Activated CD4-positive, alpha-beta T cell treated with anti-CD3 and anti-CD28 coated beads, Interleukin-2, Interleukin-4, amounts not matched to agents 100 ng/mL and 50 ng/mL, durations not matched to agents 16 hours and 8 hours (primary cell): ENCODE measurements around the gene VAPB.

ENCODE experiments used
- DNase-seq: peaks from one replicate; pipeline ENCODE4 v3.0.0-alpha.2; 2020; ENCODE audit warnings: low spot score

The VAPB gene

GRCh38 chr20:58483051-58483450, 94.0 kb downstream of the VAPB start:
- DNase-seq, result no peak

- DNase-seq, result no peak
Measured at GRCh38 chr20:58483470-58483869, 94.4 kb downstream of the VAPB start.

- DNase-seq, result no peak
Measured at GRCh38 chr20:58485393-58485792, 96.4 kb downstream of the VAPB start.

DNA sequence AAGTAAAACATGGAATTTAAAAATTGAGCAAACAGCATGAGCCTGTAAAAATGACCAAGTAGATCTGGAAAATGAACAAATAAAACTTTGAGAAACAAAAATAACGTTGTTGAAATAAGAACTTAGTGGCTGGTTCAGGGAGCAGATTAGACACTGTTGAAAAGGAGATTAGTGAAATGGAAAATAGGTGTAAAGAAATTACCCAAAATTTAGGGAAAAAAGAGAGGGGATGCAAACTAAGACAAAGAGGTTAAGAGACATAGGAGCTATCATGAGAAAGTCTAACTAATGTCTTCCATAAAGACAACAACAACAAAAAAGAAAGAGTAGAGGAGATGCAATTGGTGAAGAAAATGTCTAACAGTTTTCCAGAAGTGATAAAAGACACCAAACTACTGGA, 97.2 kb downstream of the VAPB start:
- DNase-seq, result no peak

GRCh38 chr20:58492074-58492718, 103.2 kb downstream of the VAPB start:
- no peak for DNase-seq

DNA sequence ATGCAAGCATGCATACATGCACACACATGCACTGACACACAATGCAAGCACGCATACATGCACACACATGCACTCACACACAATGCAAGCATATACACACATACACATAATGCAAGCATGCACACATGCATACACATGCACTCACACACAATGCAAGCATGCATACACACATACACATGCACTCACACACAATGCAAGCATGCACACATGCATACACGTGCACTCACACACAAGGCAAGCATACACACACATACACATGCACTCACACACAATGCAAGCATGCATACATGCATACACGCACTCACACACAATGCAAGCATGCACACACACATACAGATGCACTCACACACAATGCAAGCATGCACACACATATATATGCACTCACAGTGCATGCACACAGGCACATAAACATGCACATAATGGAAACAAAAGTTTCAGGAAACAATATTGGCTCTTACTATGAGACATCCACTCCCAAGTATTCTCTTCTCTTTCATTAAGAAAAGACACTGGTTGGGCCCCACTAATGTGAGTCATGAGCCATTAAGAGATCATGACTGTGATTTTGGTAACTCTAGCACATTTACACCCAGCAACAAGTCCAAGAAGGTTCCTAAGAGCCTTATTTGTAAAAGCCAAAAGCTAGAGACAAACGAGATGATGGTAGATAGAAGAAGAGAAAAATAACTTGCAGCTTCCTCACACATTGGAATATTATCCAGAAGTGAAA, 103.9 kb downstream of the VAPB start:
- DNase-seq, result no peak

GRCh38 chr20:58494923-58495622, 106.0 kb downstream of the VAPB start:
- no peak for DNase-seq

GRCh38 chr20:58495623-58496428, 106.8 kb downstream of the VAPB start:
- no peak for DNase-seq

DNA sequence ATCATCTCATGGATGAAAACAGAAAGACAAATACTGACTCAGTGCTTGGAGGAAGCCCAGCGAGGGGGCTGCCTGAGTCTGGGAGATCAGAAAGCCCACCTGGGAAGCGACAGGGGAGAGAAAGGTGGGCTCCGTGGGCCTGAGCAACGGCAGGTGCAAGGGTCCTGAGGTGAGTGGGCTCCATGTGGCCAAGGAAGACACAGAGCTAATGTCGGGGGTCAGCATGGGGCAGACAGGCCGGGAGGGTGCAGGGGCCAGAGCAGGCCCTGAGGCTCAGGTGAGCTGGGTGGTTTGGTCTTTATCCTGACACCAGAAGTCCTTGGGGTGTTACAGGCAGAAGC, 107.4 kb downstream of the VAPB start:
- no peak for DNase-seq

GRCh38 chr20:58497076-58497641, 108.1 kb downstream of the VAPB start:
- no peak for DNase-seq

- no peak for DNase-seq
Measured at GRCh38 chr20:58497724-58498469, 108.9 kb downstream of the VAPB start.

DNA sequence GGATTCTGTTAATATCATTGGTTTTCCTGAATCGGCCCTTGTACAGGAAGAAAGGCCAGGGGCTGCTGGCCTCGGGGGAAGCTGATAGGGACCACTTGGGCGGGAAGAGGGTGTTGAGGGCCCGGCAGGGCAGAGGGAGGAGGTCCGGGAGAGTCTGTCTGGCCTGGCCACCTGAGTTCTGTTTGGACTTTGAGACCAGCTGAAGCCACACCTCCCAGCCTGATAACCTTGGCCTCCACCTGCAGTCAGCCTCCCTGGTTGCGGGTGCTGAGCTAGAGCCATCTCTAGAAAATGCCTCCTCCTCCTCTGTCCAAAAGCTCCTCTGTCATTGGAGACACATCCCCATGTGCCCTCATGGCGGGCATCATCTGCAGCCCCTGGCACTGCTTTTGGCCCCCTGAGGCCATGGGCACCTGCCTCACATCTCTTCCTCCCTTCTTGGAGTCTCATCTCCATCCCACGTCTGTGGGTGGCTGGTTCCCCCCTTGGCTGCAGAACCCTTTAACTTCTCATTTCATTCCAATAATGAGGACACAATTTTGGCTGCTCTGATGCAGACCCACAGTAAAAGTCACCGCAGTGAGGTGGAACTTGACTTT, 109.5 kb downstream of the VAPB start:
- no peak for DNase-seq

DNA sequence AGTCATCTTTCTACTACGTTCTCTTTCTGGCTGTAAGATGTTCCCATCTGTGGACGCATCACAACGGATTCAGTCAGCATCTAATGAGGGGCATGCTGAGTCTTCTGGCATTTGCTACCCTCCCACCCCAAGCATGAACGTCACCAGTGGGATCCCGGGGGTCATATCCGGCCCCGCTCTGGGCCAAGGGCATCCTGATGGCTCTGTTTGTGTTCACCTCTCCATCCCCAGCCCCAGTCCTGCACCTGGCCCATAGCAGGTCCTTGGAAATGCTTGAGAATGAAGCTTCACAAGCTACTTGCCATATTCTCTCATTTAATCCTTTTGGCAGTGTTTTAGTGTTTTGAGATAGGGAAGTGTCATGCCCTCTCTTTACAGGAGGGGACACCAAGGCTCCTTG, 111.2 kb downstream of the VAPB start:
- no peak for DNase-seq
